GM18517 (cell line): ENCODE measurements around the gene COX4I1.

ENCODE experiments used
- ATAC-seq: cut with Tn5 transposase; IDR thresholded peaks from one replicate; pipeline ENCODE4 v1.9.1; 2021; ENCODE audit warnings: mild to moderate bottlenecking, moderate library complexity; ENCODE audit not compliant: unreplicated experiment

COX4I1 gene

GRCh38 chr16:85765767-85766166 is 33.7 kb upstream of the COX4I1 start:
- no peak for ATAC-seq

GRCh38 chr16:85767531-85767930 is 32.0 kb upstream of the COX4I1 start:
- ATAC-seq = no peak

- no peak for ATAC-seq
Observed at GRCh38 chr16:85768199-85768598, 31.3 kb upstream of the COX4I1 start.

GRCh38 chr16:85770741-85771140 is 28.8 kb upstream of the COX4I1 start:
- no peak for ATAC-seq

- ATAC-seq = no peak
Observed at GRCh38 chr16:85773044-85773443, 26.5 kb upstream of the COX4I1 start.

- ATAC-seq = no peak
Observed at GRCh38 chr16:85774136-85774535, 25.4 kb upstream of the COX4I1 start.

GRCh38 chr16:85774811-85775210 is 24.7 kb upstream of the COX4I1 start:
- no peak for ATAC-seq

- no peak for ATAC-seq
Observed at GRCh38 chr16:85777583-85778310, 21.7 kb upstream of the COX4I1 start.

- no peak for ATAC-seq
Observed at GRCh38 chr16:85778873-85779272, 20.6 kb upstream of the COX4I1 start.

- no peak for ATAC-seq
Observed at GRCh38 chr16:85780281-85780680, 19.2 kb upstream of the COX4I1 start.

GRCh38 chr16:85781156-85781555 is 18.3 kb upstream of the COX4I1 start:
- no peak for ATAC-seq

- ATAC-seq = no peak
Observed at GRCh38 chr16:85781695-85782370, 17.7 kb upstream of the COX4I1 start.

GRCh38 chr16:85782451-85782850 is 17.0 kb upstream of the COX4I1 start:
- ATAC-seq = no peak

- ATAC-seq = no peak
Observed at GRCh38 chr16:85783441-85783840, 16.1 kb upstream of the COX4I1 start.

GRCh38 chr16:85784813-85785212 is 14.7 kb upstream of the COX4I1 start:
- ATAC-seq = no peak

- ATAC-seq = no peak
Observed at GRCh38 chr16:85785927-85786326, 13.6 kb upstream of the COX4I1 start.

- no peak for ATAC-seq
Observed at GRCh38 chr16:85788819-85789218, 10.7 kb upstream of the COX4I1 start.

GRCh38 chr16:85789773-85790172 is 9.7 kb upstream of the COX4I1 start:
- ATAC-seq = no peak

- no peak for ATAC-seq
Observed at GRCh38 chr16:85793662-85794298, 5.7 kb upstream of the COX4I1 start.

GRCh38 chr16:85794696-85795095 is 4.8 kb upstream of the COX4I1 start:
- no peak for ATAC-seq

- no peak for ATAC-seq
Observed at GRCh38 chr16:85796152-85796551, 3.3 kb upstream of the COX4I1 start.

- ATAC-seq = no peak
Observed at GRCh38 chr16:85796599-85796998, 2.9 kb upstream of the COX4I1 start.
